Measurements from ENCODE around the gene TGOLN2.

DNA sequence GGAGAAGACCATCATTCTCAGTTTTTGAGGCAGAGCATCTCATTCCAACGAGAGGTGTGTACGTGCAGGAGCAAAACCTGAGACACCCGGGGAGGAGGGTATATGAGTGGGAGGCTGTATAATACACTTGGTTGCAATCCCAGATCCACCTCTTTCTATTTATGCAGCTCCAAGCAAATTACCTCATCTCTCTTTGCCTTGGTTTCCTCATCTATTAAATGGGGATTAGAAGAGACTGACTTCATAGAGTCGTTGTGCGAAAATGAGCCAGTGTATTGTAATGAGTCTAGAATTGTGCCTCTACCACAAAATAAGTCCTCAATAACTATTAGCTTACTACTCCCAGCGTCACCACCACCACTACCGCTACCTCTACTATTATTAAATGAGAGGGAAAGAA lies 40.1 kb downstream of the TGOLN2 start:
- TF ChIP-seq, protein P1, sequence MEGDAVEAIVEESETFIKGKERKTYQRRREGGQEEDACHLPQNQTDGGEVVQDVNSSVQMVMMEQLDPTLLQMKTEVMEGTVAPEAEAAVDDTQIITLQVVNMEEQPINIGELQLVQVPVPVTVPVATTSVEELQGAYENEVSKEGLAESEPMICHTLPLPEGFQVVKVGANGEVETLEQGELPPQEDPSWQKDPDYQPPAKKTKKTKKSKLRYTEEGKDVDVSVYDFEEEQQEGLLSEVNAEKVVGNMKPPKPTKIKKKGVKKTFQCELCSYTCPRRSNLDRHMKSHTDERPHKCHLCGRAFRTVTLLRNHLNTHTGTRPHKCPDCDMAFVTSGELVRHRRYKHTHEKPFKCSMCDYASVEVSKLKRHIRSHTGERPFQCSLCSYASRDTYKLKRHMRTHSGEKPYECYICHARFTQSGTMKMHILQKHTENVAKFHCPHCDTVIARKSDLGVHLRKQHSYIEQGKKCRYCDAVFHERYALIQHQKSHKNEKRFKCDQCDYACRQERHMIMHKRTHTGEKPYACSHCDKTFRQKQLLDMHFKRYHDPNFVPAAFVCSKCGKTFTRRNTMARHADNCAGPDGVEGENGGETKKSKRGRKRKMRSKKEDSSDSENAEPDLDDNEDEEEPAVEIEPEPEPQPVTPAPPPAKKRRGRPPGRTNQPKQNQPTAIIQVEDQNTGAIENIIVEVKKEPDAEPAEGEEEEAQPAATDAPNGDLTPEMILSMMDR (IDR thresholded peaks at IDR 0.05) = no peak
- no peak for TF ChIP-seq ZFX (IDR thresholded peaks at IDR 0.05; ENCODE audit: borderline replicate concordance)
